Stimulated activated naive CD4-positive, alpha-beta T cell treated with Interleukin-2 at 50 U/mL for 16 hours (primary cell): ENCODE data around the gene FMN1.

Experiments used
- DNase-seq: peaks from one replicate; lab custom pipeline; 2025; lab: John Stamatoyannopoulos, UW

Gene FMN1

GRCh38 chr15:33154351-33155166 is 40.0 kb downstream of the FMN1 start:
- no peak for DNase-seq

GRCh38 chr15:33153548-33153947 is 41.0 kb downstream of the FMN1 start:
- no peak for DNase-seq

GRCh38 chr15:33152502-33153109 is 41.9 kb downstream of the FMN1 start:
- DNase-seq: no peak

GRCh38 chr15:33150971-33151370 is 43.5 kb downstream of the FMN1 start:
- DNase-seq: no peak

GRCh38 chr15:33150431-33150941 is 44.0 kb downstream of the FMN1 start:
- DNase-seq: no peak

- DNase-seq: no peak
These were observed 44.6 kb downstream of the FMN1 start for GRCh38 chr15:33149919-33150318.

GRCh38 chr15:33148129-33148751 is 46.3 kb downstream of the FMN1 start:
- no peak for DNase-seq

- DNase-seq: no peak
These were observed 48.5 kb downstream of the FMN1 start for GRCh38 chr15:33146051-33146450.

- no peak for DNase-seq
These were observed 49.1 kb downstream of the FMN1 start for GRCh38 chr15:33145447-33145846.

GRCh38 chr15:33142708-33143107 is 51.8 kb downstream of the FMN1 start:
- no peak for DNase-seq

- DNase-seq: no peak
These were observed 56.5 kb downstream of the FMN1 start for GRCh38 chr15:33138000-33138399.

GRCh38 chr15:33137101-33137500 is 57.4 kb downstream of the FMN1 start:
- no peak for DNase-seq

GRCh38 chr15:33136353-33136752 is 58.2 kb downstream of the FMN1 start:
- no peak for DNase-seq

GRCh38 chr15:33135355-33135781 is 59.1 kb downstream of the FMN1 start:
- no peak for DNase-seq

- no peak for DNase-seq
These were observed 61.7 kb downstream of the FMN1 start for GRCh38 chr15:33132722-33133345.

- DNase-seq: no peak
These were observed 62.3 kb downstream of the FMN1 start for GRCh38 chr15:33132233-33132580.

- DNase-seq: no peak
These were observed 62.8 kb downstream of the FMN1 start for GRCh38 chr15:33131552-33132232.

- DNase-seq: peak; percentile 36
These were observed 67.8 kb downstream of the FMN1 start for GRCh38 chr15:33126559-33127290.

- no peak for DNase-seq
These were observed 68.5 kb downstream of the FMN1 start for GRCh38 chr15:33125894-33126537.

- no peak for DNase-seq
These were observed 69.7 kb downstream of the FMN1 start for GRCh38 chr15:33124811-33125210.

GRCh38 chr15:33124279-33124678 is 70.2 kb downstream of the FMN1 start:
- no peak for DNase-seq
